Measurements from ENCODE around the gene HSD17B8.

- TF ChIP-seq EED (IDR thresholded peaks at IDR 0.05; ENCODE audit: low read depth) (no peak), CHD1 (IDR thresholded peaks at IDR 0.05; ENCODE audit: low read depth, low read length) (no peak), EZH2 (IDR thresholded peaks at IDR 0.05; ENCODE audit: borderline replicate concordance, control insufficient read depth, low read depth, low read length) (no peak), HSF1 (IDR thresholded peaks at IDR 0.05; ENCODE audit: low read depth, low read length) (no peak), NR2C2 (IDR thresholded peaks at IDR 0.05; ENCODE audit: borderline replicate concordance, control insufficient read depth, insufficient read length, low read depth) (no peak), SRF (IDR thresholded peaks at IDR 0.05; ENCODE audit: low read depth in 2 of 2, low read length in 2 of 2) (no peak), STAT3 (IDR thresholded peaks at IDR 0.05; ENCODE audit: low read depth, low read length) (no peak), MXI1 (IDR thresholded peaks at IDR 0.05; ENCODE audit: low read depth, low read length) (no peak), E2F4 (IDR thresholded peaks at IDR 0.05; ENCODE audit: low read depth, low read length) (no peak), POLR2A (IDR thresholded peaks at IDR 0.05; ENCODE audit: low read depth, low read length) (no peak)
- TF ChIP-seq, protein P1, sequence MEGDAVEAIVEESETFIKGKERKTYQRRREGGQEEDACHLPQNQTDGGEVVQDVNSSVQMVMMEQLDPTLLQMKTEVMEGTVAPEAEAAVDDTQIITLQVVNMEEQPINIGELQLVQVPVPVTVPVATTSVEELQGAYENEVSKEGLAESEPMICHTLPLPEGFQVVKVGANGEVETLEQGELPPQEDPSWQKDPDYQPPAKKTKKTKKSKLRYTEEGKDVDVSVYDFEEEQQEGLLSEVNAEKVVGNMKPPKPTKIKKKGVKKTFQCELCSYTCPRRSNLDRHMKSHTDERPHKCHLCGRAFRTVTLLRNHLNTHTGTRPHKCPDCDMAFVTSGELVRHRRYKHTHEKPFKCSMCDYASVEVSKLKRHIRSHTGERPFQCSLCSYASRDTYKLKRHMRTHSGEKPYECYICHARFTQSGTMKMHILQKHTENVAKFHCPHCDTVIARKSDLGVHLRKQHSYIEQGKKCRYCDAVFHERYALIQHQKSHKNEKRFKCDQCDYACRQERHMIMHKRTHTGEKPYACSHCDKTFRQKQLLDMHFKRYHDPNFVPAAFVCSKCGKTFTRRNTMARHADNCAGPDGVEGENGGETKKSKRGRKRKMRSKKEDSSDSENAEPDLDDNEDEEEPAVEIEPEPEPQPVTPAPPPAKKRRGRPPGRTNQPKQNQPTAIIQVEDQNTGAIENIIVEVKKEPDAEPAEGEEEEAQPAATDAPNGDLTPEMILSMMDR (IDR thresholded peaks at IDR 0.05 in 2 of 3, conservative IDR thresholded peaks at IDR 0.05 in 1 of 3; ENCODE audit: control insufficient read depth in 2 of 3, extremely low read depth in 1 of 3, insufficient read depth in 1 of 3, low read depth in 3 of 3, low read length in 3 of 3) = no peak
Measured at GRCh38 chr6:33175436-33176069, 28.9 kb upstream of the HSD17B8 start.
